ENCODE data around the gene POM121L2. TPM values are rescaled to one million over a fixed set of nuclear protein-coding genes. Genes with fewer than 3 reads are reported as not detected.

Gene POM121L2
- total RNA-seq, 1 donor from 2014 or later: not detected

DNA sequence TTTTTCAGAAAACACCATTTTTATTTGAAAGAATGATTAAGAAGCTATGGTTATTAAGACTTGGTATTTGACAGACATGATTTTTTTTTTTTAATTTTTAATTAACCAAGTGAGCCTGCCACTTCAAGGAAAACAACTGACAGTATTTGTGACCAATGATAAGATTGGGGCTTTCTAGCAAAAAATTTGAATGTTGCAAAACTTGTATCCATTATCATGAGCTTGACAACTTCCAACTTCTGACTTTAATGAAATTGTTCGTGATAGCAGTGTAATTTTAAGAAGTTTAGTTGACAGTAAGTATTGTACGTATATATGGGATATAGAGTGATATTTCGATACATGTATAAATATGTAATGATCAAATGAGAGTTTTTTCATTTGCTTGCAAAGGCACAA lies 21.6 kb upstream of the POM121L2 start:
- Histone ChIP-seq H3K4me3 (no peak overlapping the region), H3K27ac (no peak overlapping the region), H3K27me3 (ENCODE audit: low read depth) (peaks cover 25% of the 10 kb centered on the region), H3K36me3 (no peaks in the 10 kb centered on the region), H3K4me1 (no peaks in the 10 kb centered on the region), H3K9me3 (no peaks in the 10 kb centered on the region)
- intact Hi-C loops (cut with DNase I): no loop called here
- TF ChIP-seq CTCF (IDR thresholded peaks at IDR 0.05): no peak
- DNase-seq (no peak), ATAC-seq (no peak)

- Histone ChIP-seq H3K4me1 (no peaks in the 10 kb centered on the region), H3K4me3 (no peak overlapping the region), H3K27me3 (ENCODE audit: low read depth) (peaks cover 25% of the 10 kb centered on the region), H3K36me3 (no peaks in the 10 kb centered on the region), H3K9me3 (no peaks in the 10 kb centered on the region), H3K27ac (no peak overlapping the region)
- no peak for TF ChIP-seq CTCF (IDR thresholded peaks at IDR 0.05)
- no peak for DNase-seq
- intact Hi-C loops (cut with DNase I): no loop called here
- no peak for ATAC-seq
Measured at GRCh38 chr6:27332692-27333641, 20.9 kb upstream of the POM121L2 start.

- no peaks in the 10 kb centered on the region for H3K36me3 ChIP-seq
- no peak overlapping the region for H3K27ac ChIP-seq
- no peaks in the 10 kb centered on the region for H3K9me3 ChIP-seq
- intact Hi-C loops (cut with DNase I): no loop called here
- TF ChIP-seq CTCF (IDR thresholded peaks at IDR 0.05): no peak
- ATAC-seq (no peak), DNase-seq (no peak)
- no peak overlapping the region for H3K4me3 ChIP-seq
- H3K4me1 ChIP-seq: no peaks in the 10 kb centered on the region
- peaks cover 17% of the 10 kb centered on the region for H3K27me3 ChIP-seq (ENCODE audit: low read depth)
Measured at GRCh38 chr6:27327023-27327738, 15.1 kb upstream of the POM121L2 start.

DNA sequence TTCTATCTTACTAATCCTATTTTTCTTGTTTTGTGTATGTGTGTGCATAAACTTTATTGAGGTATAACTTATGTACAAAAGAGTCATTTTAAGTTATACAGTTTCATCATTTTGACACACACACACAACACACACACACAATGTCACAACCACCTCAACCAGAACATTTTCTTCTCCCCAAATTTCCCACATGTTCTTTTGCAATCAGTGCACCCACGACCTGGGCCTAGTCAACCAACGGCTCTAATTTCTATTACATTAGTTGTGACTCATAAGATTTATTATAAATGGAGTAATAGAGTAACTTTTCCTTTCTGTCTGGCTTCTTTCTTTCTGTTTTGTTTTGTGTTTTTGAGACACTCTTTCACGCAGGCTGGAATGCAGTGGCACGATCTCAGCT lies 9.8 kb upstream of the POM121L2 start:
- no peak overlapping the region for H3K27ac ChIP-seq
- DNase-seq (no peak), ATAC-seq (no peak)
- H3K4me1 ChIP-seq: no peaks in the 10 kb centered on the region
- no peaks in the 10 kb centered on the region for H3K9me3 ChIP-seq
- TF ChIP-seq CTCF (IDR thresholded peaks at IDR 0.05): no peak
- intact Hi-C loops (cut with DNase I): no loop called here
- H3K36me3 ChIP-seq: no peaks in the 10 kb centered on the region
- H3K4me3 ChIP-seq: no peak overlapping the region
- peaks cover 5% of the 10 kb centered on the region for H3K27me3 ChIP-seq (ENCODE audit: low read depth)

DNA sequence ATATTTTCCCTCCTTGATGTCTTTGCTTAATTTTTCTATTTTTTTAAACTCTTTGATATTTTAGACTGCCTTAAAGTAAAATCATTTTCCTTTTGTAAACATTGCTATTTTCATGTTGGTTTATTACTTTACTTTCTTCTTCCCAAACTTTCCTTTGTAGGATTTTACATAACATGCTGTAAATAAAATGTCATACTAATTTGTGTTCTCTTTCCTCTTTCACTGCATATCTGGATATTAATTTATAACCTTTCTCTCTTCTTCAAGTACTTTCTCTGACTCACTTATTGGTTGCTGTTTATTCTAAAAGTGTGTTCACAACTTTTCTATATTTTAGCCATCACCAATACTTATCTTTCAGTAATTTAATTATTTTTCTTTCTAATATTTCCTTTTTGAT lies 9.3 kb upstream of the POM121L2 start:
- H3K4me3 ChIP-seq: no peak overlapping the region
- H3K4me1 ChIP-seq: no peaks in the 10 kb centered on the region
- no peak for ATAC-seq
- no peak for TF ChIP-seq CTCF (IDR thresholded peaks at IDR 0.05)
- intact Hi-C loops (cut with DNase I): no loop called here
- H3K27ac ChIP-seq: no peak overlapping the region
- peaks cover 5% of the 10 kb centered on the region for H3K27me3 ChIP-seq (ENCODE audit: low read depth)
- no peak for DNase-seq
- no peaks in the 10 kb centered on the region for H3K9me3 ChIP-seq
- no peaks in the 10 kb centered on the region for H3K36me3 ChIP-seq

Data from lower lobe of right lung (tissue), 2 donors.